HepG2 (cell line): ENCODE data around the gene SEC63. TPM values are rescaled to one million over a fixed set of nuclear protein-coding genes. Genes with fewer than 3 reads are reported as not detected.
"Not testable (repeated sequence)": the region's sequence is repeated elsewhere in the genome, so short reads cannot be mapped to it uniquely, and the experiment has no call there.

Source experiments
- ATAC-seq: fragments of 200-7000 bp; cut with Tn5 transposase; 3 replicates; pipeline ENCODE4 v1.9.1; 2020; ENCODE audit warnings: mild to moderate bottlenecking, moderate library complexity
- BruUV-seq: library from RNA; stranded (reverse); fragments of 400-500 nt; replicated peaks from 2 replicates; lab custom pipeline; 2021; lab: Mats Ljungman, UMichigan
- CTCF ChIA-PET: fragments of 300-600 bp; formaldehyde crosslinking; extraction: SDS; loops from one replicate; lab custom pipeline; 2021; ENCODE audit warnings: low total read pairs, inconsistent platforms, low intra/inter-chr PET ratio; lab: Yijun Ruan, JAX
- POLR2A ChIA-PET: fragments of 350-600 bp; sonication (Branson Sonifier 250); formaldehyde crosslinking; loops from one replicate; lab custom pipeline; 2020; ENCODE audit warnings: antibody characterized with exemption, inconsistent platforms; lab: Yijun Ruan, JAX
- DNase-seq: peaks from one replicate; pipeline ENCODE4 v3.0.0-alpha.2; 2015; ENCODE audit warnings: low spot score
- FAIRE-seq: peaks from 3 replicates; lab custom pipeline; 2011; peaks lifted over from hg19 to GRCh38; lab: Jason Lieb, UNC
- H2AFZ ChIP-seq: one replicate; pipeline ENCODE4 v1.6.1; 2011; ENCODE audit warnings: low read length, inconsistent platforms
- H3K27ac ChIP-seq: fragments of 300-600 bp; 3 replicates; pipeline ENCODE4 v1.8.0; 2011; ENCODE audit warnings: mixed run types, mild to moderate bottlenecking, mixed read lengths, low read length, inconsistent platforms; ENCODE audit not compliant: insufficient read depth; ENCODE audit errors: extremely low read length
- H3K27me3 ChIP-seq, 2 experiments: fragments of 200-600 bp in 1 of 2; 2 replicates in 1 of 2; 3 replicates in 1 of 2; pipeline versions ENCODE4 v1.6.0 to v1.8.0; 2011; ENCODE audit warnings: low read length in 2 of 2, mild to moderate bottlenecking in 2 of 2, moderate library complexity in 2 of 2, inconsistent platforms in 1 of 2; ENCODE audit not compliant: insufficient read depth in 2 of 2, control insufficient read depth in 1 of 2
- H3K36me3 ChIP-seq, 2 experiments: fragments of 200-600 bp in 1 of 2; replicated peaks in 1 of 2; 2 replicates in 1 of 2; 3 replicates in 1 of 2; pipeline versions ENCODE4 v1.5.1 to v1.8.0; 2011; ENCODE audit warnings: low read length in 2 of 2, inconsistent platforms in 1 of 2; ENCODE audit not compliant: insufficient read depth in 2 of 2, control insufficient read depth in 1 of 2
- H3K4me1 ChIP-seq: 2 replicates; pipeline ENCODE4 v1.5.1; 2012; ENCODE audit warnings: low read length, inconsistent platforms; ENCODE audit not compliant: insufficient read depth
- H3K4me2 ChIP-seq: 2 replicates; pipeline ENCODE4 v1.6.0; 2011; ENCODE audit warnings: low read depth, low read length, inconsistent platforms
- H3K4me3 ChIP-seq, 3 experiments: fragments of 200-600 bp in 1 of 3; sonication (generic), shearing (Covaris generic) in 1 of 3; replicated peaks in 1 of 3; 2 replicates each; pipeline ENCODE4 v1.5.1; 2011 to 2016; ENCODE audit warnings: low read length in 3 of 3, inconsistent platforms in 2 of 3, low read depth in 2 of 3, mild to moderate bottlenecking in 2 of 3, control low read depth in 1 of 3, mixed read lengths in 1 of 3; ENCODE audit not compliant: insufficient read depth in 1 of 3
- H3K79me2 ChIP-seq: one replicate; pipeline ENCODE4 v1.6.1; 2011; ENCODE audit warnings: low read length, inconsistent platforms; ENCODE audit not compliant: insufficient read depth
- H3K9ac ChIP-seq: 2 replicates; pipeline ENCODE4 v1.6.0; 2011; ENCODE audit warnings: mild to moderate bottlenecking, low read depth, low read length, inconsistent platforms; ENCODE audit not compliant: insufficient read depth
- H3K9me3 ChIP-seq: 2 replicates; pipeline ENCODE4 v1.5.1; 2012; ENCODE audit warnings: mild to moderate bottlenecking, low read length
- H4K20me1 ChIP-seq: 2 replicates; pipeline ENCODE4 v1.6.0; 2011; ENCODE audit warnings: inconsistent platforms, mild to moderate bottlenecking, low read length, moderate library complexity; ENCODE audit not compliant: insufficient read depth
- ADNP ChIP-seq: sonication (generic); formaldehyde crosslinking; IDR thresholded peaks from 2 replicates; pipeline ENCODE4 v1.4.0; 2020; ENCODE audit warnings: missing genetic modification reagents
- CHD4 ChIP-seq: fragments of 200-600 bp; sonication (generic); IDR thresholded peaks from 2 replicates; pipeline ENCODE4 v1.7.0; 2017; ENCODE audit warnings: mild to moderate bottlenecking, low read length, borderline replicate concordance
- HOXA3 ChIP-seq: sonication (generic); formaldehyde crosslinking; IDR thresholded peaks from 2 replicates; pipeline ENCODE4 v1.5.0; 2020; ENCODE audit warnings: missing genetic modification reagents
- SALL2 ChIP-seq: sonication (generic); formaldehyde crosslinking; IDR thresholded peaks from 2 replicates; pipeline ENCODE4 v1.8.1; 2023; ENCODE audit warnings: mild to moderate bottlenecking, missing genetic modification reagents, inconsistent platforms
- SRSF1 ChIP-seq: fragments of 200-400 bp; formaldehyde crosslinking; optimal IDR thresholded peaks from 2 replicates; pipeline ENCODE3; 2017; ENCODE audit warnings: mild to moderate bottlenecking, low read depth, low read length, moderate library complexity
- ZBTB38 ChIP-seq: sonication (generic); formaldehyde crosslinking; IDR thresholded peaks from 2 replicates; pipeline ENCODE4 v1.5.1; 2020; ENCODE audit warnings: mild to moderate bottlenecking, missing genetic modification reagents
- ZMYM3 ChIP-seq: sonication (generic); formaldehyde crosslinking; IDR thresholded peaks from 2 replicates; pipeline ENCODE4 v1.5.1; 2020; ENCODE audit warnings: mild to moderate bottlenecking, missing genetic modification reagents
- ZNF143 ChIP-seq: sonication (generic); formaldehyde crosslinking; IDR thresholded peaks from 2 replicates; pipeline ENCODE4 v1.4.0; 2020; ENCODE audit warnings: missing genetic modification reagents
- ZNF441 ChIP-seq: sonication (generic); formaldehyde crosslinking; IDR thresholded peaks from 2 replicates; pipeline ENCODE4 v1.7.0; 2021; ENCODE audit warnings: missing genetic modification reagents, borderline replicate concordance
- ZNF670 ChIP-seq: sonication (generic); formaldehyde crosslinking; IDR thresholded peaks from 2 replicates; pipeline ENCODE4 v1.8.0; 2022; ENCODE audit warnings: mild to moderate bottlenecking, missing genetic modification reagents, borderline replicate concordance
- ZNF709 ChIP-seq: sonication (generic); formaldehyde crosslinking; IDR thresholded peaks from 2 replicates; pipeline ENCODE4 v1.5.0; 2020; ENCODE audit warnings: mild to moderate bottlenecking, missing genetic modification reagents
- ZNF777 ChIP-seq: sonication (generic); formaldehyde crosslinking; IDR thresholded peaks from 2 replicates; pipeline ENCODE4 v1.4.0; 2020; ENCODE audit warnings: missing genetic modification reagents
- ZSCAN20 ChIP-seq: sonication (generic); formaldehyde crosslinking; IDR thresholded peaks from 2 replicates; pipeline ENCODE4 v1.4.0; 2020; ENCODE audit warnings: missing genetic modification reagents, mild to moderate bottlenecking, borderline replicate concordance
- WGBS: methylation state at CpG from one replicate; pipeline ENCODE4 v1.1.6; 2017; ENCODE audit warnings: low lambda C conversion rate; 5-methylcytosine and 5-hydroxymethylcytosine counted together
- in situ Hi-C: cut with HindIII; loops from 2 replicates; pipeline ENCODE4 v1.10.0; 2017; ENCODE audit warnings: low pct_unique_long_range_greater_than_20kb; ENCODE audit not compliant: extremely low pct_ligation_motif_present
- intact Hi-C: fragments of 100-400 bp; cut with micrococcal nuclease; formaldehyde crosslinking; loops from one replicate; pipeline ENCODE4 v1.10.0; 2022; ENCODE audit not compliant: unreplicated experiment
- polyA plus RNA-seq, 8 experiments: library from polyadenylated mRNA; depleted of rRNA in 3 of 8; stranded (reverse) in 7 of 8; unstranded in 1 of 8; fragments of >200 nt; fragmentation: Illumina TruSeq in 4 of 8; extraction: Trizol in 4 of 8; gene quantifications; 2 replicates each; pipeline versions ENCODE4 v1.2.1 to v1.2.3, GENCODE V29; 2011 to 2016; ENCODE audit warnings: low read depth in 4 of 8, missing spikeins in 1 of 8, mixed read lengths in 1 of 8; ENCODE audit not compliant: insufficient read depth in 1 of 8
- total RNA-seq, 5 experiments: library from RNA; depleted of rRNA; stranded (reverse); fragments of >200 nt; fragmentation: Illumina TruSeq; extraction: Trizol; gene quantifications; 2 replicates each; pipeline ENCODE4 v1.2.3, GENCODE V29; 2016; ENCODE audit warnings: low read depth in 1 of 5
- TF ChIP-seq, protein P1 (sequence below): sonication (generic); formaldehyde crosslinking; IDR thresholded peaks from 2 replicates; pipeline ENCODE4 v1.5.0; 2020; ENCODE audit warnings: mild to moderate bottlenecking, missing genetic modification reagents
- TF ChIP-seq, protein P2 (sequence below): sonication (generic); formaldehyde crosslinking; IDR thresholded peaks from 2 replicates; pipeline ENCODE4 v1.4.0; 2020; ENCODE audit warnings: missing genetic modification reagents, low read depth, mild to moderate bottlenecking, borderline replicate concordance

The SEC63 gene
- total and polyA plus RNA-seq, 2 of the 13 experiments (the other 11 are each of a cell fraction or from before 2014, with no cell fraction given): 20.2 to 45.9 TPM

DNA sequence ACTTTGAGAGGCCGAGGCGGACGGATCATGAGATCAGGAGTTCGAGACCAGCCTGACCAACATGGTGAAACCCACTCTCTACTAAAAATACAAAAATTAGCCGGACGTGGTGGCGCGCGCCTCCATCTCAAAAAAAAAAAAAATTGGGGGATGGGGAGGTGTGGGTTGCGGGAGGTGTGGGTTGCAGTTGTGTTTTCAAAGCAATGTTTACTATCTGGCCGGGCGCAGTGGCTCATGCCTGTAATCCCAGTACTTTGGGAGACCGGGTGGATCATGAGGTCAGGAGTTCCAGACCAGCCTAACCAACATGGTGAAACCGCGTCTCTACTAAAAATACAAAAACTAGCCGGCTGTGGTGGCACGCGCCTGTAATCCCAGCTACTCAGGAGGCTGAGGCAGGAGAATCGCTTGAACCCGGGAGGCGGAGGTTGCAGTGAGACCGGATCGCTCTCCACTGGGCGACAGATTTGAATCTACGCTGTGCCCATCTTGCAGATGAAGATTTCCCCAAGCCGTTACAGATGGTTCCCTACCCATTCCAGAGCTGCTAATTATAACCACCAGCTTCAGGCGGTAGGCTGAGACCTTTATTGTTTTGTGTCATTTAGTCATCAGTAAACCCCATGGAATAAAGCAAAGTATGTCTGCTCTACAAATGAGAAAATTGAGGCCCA lies 818 bp upstream of the SEC63 start:
- Histone ChIP-seq H3K4me2 (peak overlapping the region; percentile 74), H3K4me3 (peak overlapping the region; percentile 51 to 94 (median 55))
- not testable (repeated sequence) for ATAC-seq, H3K36me3 ChIP-seq, DNase-seq, H2AFZ ChIP-seq
- WGBS: 57% methylated on average over 20 of the region's 27 CpGs
- TF ChIP-seq SALL2 (CRISPR knock-in tag): peak; percentile 19; the same call in 1 of the 2 replicates
- TF ChIP-seq ZNF143: 0 out of 2 replicates have a peak, but pooled peaks have one; percentile 2
- TF ChIP-seq, protein P1, sequence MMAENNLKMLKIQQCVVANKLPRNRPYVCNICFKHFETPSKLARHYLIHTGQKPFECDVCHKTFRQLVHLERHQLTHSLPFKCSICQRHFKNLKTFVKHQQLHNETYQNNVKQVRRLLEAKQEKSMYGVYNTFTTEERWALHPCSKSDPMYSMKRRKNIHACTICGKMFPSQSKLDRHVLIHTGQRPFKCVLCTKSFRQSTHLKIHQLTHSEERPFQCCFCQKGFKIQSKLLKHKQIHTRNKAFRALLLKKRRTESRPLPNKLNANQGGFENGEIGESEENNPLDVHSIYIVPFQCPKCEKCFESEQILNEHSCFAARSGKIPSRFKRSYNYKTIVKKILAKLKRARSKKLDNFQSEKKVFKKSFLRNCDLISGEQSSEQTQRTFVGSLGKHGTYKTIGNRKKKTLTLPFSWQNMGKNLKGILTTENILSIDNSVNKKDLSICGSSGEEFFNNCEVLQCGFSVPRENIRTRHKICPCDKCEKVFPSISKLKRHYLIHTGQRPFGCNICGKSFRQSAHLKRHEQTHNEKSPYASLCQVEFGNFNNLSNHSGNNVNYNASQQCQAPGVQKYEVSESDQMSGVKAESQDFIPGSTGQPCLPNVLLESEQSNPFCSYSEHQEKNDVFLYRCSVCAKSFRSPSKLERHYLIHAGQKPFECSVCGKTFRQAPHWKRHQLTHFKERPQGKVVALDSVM (CRISPR knock-in tag): 0 out of 2 replicates have a peak, but pooled peaks have one; percentile 14
- TF ChIP-seq ZBTB38 (CRISPR knock-in tag): 0 out of 2 replicates have a peak, but pooled peaks have one; percentile 19
- TF ChIP-seq ZNF709 (CRISPR knock-in tag): peak; percentile 10; the same call in 1 of the 2 replicates
- TF ChIP-seq ZSCAN20 (CRISPR knock-in tag): 0 out of 2 replicates have a peak, but pooled peaks have one; percentile 55
- 0 out of 2 replicates have a peak, but pooled peaks have one; percentile 8 for TF ChIP-seq ZNF777
- 0 out of 2 replicates have a peak, but pooled peaks have one; percentile 4 for TF ChIP-seq HOXA3
- peak; percentile 25 for TF ChIP-seq SRSF1
- TF ChIP-seq ZNF441 (CRISPR knock-in tag): peak; percentile 8; the same call in 1 of the 2 replicates
- TF ChIP-seq ADNP (CRISPR knock-in tag): peak; percentile 24; the same call in 1 of the 2 replicates
- peak; percentile 82; the same call in 1 of the 2 replicates for TF ChIP-seq CHD4
- 0 out of 2 replicates have a peak, but pooled peaks have one; percentile 3 for TF ChIP-seq ZNF670
- TF ChIP-seq ZMYM3 (CRISPR knock-in tag): peak; percentile 41; the same call in 1 of the 2 replicates
- TF ChIP-seq, protein P2, sequence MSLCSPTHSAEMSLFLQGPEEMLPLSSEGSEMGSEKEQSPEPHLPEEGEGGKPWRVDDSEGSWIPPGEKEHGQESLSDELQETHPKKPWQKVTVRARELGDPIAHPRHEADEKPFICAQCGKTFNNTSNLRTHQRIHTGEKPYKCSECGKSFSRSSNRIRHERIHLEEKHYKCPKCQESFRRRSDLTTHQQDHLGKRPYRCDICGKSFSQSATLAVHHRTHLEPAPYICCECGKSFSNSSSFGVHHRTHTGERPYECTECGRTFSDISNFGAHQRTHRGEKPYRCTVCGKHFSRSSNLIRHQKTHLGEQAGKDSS (CRISPR knock-in tag): 0 out of 2 replicates have a peak, but pooled peaks have one; percentile 1
- TF ChIP-seq, all 625 proteins: peak for 15; not testable (repeated sequence) for 610
- POLR2A ChIA-PET: interaction anchor here (0.9 to 2.4 kb wide), 8 partner anchors 12 to 843 kb away, joined by 3 to 15 read pairs (median 3); no protein-coding TSS in a partner anchor
- peak overlapping the region; percentile 67 for H3K9ac ChIP-seq
- CTCF ChIA-PET, FAIRE-seq, in situ Hi-C loops, H3K9me3 ChIP-seq, H3K27me3 ChIP-seq, H4K20me1 ChIP-seq: not testable (repeated sequence)
- intact Hi-C loops: loop anchor here (1.0 to 10.0 kb wide), 3 partner anchors 44 to 115 kb away; partner anchors contain the start of gene OSTM1
- H3K79me2 ChIP-seq: peaks cover 36% of the 10 kb centered on the region
- BruUV-seq: TSS peak; percentile 75
- H3K27ac ChIP-seq: peak overlapping the region; percentile 89
- peaks cover 40% of the 10 kb centered on the region for H3K4me1 ChIP-seq
